CD4-positive, alpha-beta T cell treated with Interleukin-15 for 1 hour (primary cell): Measurements from ENCODE around the gene UBE2C.
"Not testable (repeated sequence)": the region's sequence is repeated elsewhere in the genome, so short reads cannot be mapped to it uniquely, and the experiment has no call there.

Experiments
- DNase-seq: peaks from one replicate; pipeline ENCODE4 v3.0.0-alpha.2; 2020

Gene UBE2C

GRCh38 chr20:45798935-45799642 lies 13.4 kb upstream of the UBE2C start:
- peak; percentile 62 for DNase-seq

- no peak for DNase-seq
Observed at GRCh38 chr20:45801851-45802250, 10.6 kb upstream of the UBE2C start.

GRCh38 chr20:45810191-45810970 lies 2.1 kb upstream of the UBE2C start:
- no peak for DNase-seq

- DNase-seq: no peak
Observed at GRCh38 chr20:45813006-45813340, 529 bp downstream of the UBE2C start.

GRCh38 chr20:45813489-45813888 lies 1.0 kb downstream of the UBE2C start:
- DNase-seq: no peak

GRCh38 chr20:45814314-45814713 lies 1.9 kb downstream of the UBE2C start:
- no peak for DNase-seq

- no peak for DNase-seq
Observed at GRCh38 chr20:45816951-45817350, 4.5 kb downstream of the UBE2C start.

- DNase-seq: no peak
Observed at GRCh38 chr20:45817376-45818194, 5.1 kb downstream of the UBE2C start.

- no peak for DNase-seq
Observed at GRCh38 chr20:45818239-45818638, 5.8 kb downstream of the UBE2C start.

- DNase-seq: no peak
Observed at GRCh38 chr20:45819466-45819865, 7.0 kb downstream of the UBE2C start.

- no peak for DNase-seq
Observed at GRCh38 chr20:45821947-45822346, 9.5 kb downstream of the UBE2C start.

- DNase-seq: no peak
Observed at GRCh38 chr20:45822857-45823256, 10.4 kb downstream of the UBE2C start.

- peak; percentile 54 for DNase-seq
Observed at GRCh38 chr20:45823949-45824835, 11.7 kb downstream of the UBE2C start.

GRCh38 chr20:45826381-45827019 lies 14.1 kb downstream of the UBE2C start:
- DNase-seq: no peak

GRCh38 chr20:45827030-45827652 lies 14.7 kb downstream of the UBE2C start, which contains the start of gene TNNC2:
TNNC2 (minus strand) TSS chr20:45827312; CDS start chr20:45827248, 64 bp downstream.
- no peak for DNase-seq

GRCh38 chr20:45827712-45828111 lies 15.3 kb downstream of the UBE2C start:
- DNase-seq: no peak

- DNase-seq: no peak
Observed at GRCh38 chr20:45828589-45828988, 16.1 kb downstream of the UBE2C start.

GRCh38 chr20:45829673-45830106 lies 17.2 kb downstream of the UBE2C start:
- DNase-seq: not testable (repeated sequence)

- DNase-seq: no peak
Observed at GRCh38 chr20:45832619-45833018, 20.2 kb downstream of the UBE2C start.

- DNase-seq: peak; percentile 28
Observed at GRCh38 chr20:45833030-45833882, 20.8 kb downstream of the UBE2C start, which contains the start of gene SNX21. SNX21 (plus strand) TSS chr20:45833799; CDS start chr20:45833920, 121 bp downstream.
